ENCODE data around the gene LMLN.
A peak's percentile ranks its signal among the peaks of the same experiment; 100 is the strongest.
"Not testable (repeated sequence)": the region's sequence is repeated elsewhere in the genome, so short reads cannot be mapped to it uniquely, and the experiment has no call there.

The LMLN gene

DNA sequence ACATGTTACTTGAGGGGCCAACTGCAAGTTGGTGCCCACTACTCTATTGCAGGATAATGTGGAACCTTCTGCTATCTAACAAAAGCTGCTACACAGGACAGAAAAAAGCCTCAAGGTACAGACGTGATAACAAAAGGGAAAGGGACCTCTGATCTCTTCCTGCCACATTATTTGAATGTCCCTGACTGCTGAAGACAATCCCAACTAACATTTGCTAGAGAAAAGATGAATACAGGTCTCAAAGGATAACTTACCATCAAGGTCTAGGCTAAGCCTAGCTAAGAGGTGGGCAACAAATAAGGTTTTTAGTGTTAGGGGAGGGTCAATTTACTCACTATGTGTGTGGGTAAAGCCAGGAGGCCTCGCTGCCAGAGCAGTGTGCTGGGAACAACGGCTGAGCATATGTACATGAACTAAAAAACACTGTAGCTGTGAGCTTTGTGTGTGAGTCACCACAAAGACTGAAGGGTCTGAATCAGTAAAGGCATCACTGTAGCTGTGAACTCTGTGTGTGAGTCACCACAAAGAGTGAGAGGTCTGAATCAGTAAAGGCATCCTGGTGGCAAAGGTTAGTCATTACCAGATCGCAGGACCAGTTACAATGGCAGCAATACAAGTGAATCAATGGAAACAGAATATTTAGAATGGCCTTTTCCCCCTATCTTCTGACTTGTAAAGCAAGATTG, 111.7 kb downstream of the LMLN start:
- Histone ChIP-seq H3K4me3 (ENCODE audit: low read depth in 1 of 2, low read length in 2 of 2) (no peak overlapping the region), H3K27me3 (ENCODE audit: control insufficient read depth in 1 of 2, insufficient read depth in 2 of 2, low read length in 2 of 2) (peaks cover 8 to 21% of the 10 kb centered on the region in 2 donors), H3K27ac (ENCODE audit: low read depth, low read length) (no peak overlapping the region), H3K4me1 (ENCODE audit: control insufficient read depth in 1 of 2, insufficient read depth in 2 of 2, low read length in 2 of 2) (no peaks in the 10 kb centered on the region), H3K9ac (ENCODE audit: low read depth in 1 of 2, low read length in 2 of 2) (no peak overlapping the region), H3K36me3 (ENCODE audit: control insufficient read depth in 1 of 2, insufficient read depth in 2 of 2, low read length in 2 of 2) (no peaks in the 10 kb centered on the region), H3K9me3 (ENCODE audit: control insufficient read depth in 1 of 2, low read length in 2 of 2) (no peaks in the 10 kb centered on the region)

DNA sequence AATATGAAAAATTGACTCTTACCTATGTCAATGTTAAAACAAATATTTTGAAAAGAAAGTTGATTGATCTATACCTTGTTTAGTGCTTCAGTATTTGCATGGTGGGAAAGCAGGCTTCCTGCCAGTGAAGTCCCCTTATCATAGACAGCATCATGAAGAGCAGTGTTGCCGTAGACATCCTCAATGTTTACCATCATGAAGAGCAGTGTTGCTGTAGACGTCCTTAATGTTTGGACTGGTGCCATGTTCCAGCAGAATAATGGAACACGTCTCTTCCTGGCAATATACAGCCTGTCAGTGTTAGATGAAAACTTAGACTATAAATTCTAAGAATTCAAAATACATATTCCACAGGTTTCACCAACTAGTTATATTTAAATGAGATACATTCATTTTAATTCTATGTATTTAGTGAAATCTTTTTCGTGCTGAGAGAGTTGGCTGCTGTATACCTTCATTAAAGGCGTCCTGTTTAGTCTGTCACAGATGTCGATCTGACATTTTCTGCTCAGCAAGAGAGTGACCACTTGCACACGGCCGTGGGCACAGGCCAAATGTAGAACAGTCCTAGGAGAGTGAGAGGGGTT, 116.8 kb downstream of the LMLN start:
- no peak overlapping the region for H3K9ac ChIP-seq (ENCODE audit: low read depth in 1 of 2, low read length in 2 of 2)
- no peak overlapping the region for H3K4me3 ChIP-seq (ENCODE audit: low read depth in 1 of 2, low read length in 2 of 2)

DNA sequence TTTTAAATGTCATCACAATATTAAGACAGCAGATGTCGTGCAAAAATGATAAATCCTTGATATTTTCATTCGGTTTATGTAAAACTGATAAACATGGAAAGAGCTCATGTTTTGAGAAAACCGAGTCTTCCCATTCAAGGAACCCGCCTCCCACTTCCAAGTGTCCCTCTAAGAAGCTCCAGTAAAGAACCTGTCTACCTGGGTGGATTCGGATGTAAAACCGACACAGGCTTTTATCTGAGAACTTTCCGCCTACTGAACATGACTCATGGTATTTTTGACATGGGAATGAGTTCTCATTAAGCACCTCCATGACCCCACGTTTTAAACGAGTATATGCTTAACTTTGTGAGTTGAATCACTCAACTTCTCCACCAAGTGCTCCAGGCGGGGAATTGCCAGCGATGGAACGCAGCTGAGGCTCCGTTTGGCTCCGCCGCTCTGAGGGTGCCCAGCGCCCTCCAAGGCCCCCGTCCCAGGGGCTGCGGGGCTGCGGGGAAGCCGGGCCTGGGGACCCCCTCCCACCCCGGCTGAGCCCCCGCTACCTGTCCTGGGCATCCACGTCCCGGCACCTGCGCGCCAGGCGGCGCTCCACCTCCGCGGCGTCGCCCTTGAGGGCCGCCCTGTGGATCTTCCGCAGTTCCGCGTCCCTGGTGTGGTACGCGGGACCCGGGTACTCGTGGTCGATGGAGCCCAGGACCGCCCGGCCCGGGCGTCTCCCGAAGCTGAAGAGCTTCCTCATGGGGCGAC, 119.9 kb downstream of the LMLN start:
- no peaks in the 10 kb centered on the region for H3K9me3 ChIP-seq (ENCODE audit: control insufficient read depth in 1 of 2, low read length in 2 of 2)
- H3K4me3 ChIP-seq (ENCODE audit: low read depth in 1 of 2, low read length in 2 of 2), result peak overlapping the region; percentile 47 to 55
- no peaks in the 10 kb centered on the region for H3K36me3 ChIP-seq (ENCODE audit: control insufficient read depth in 1 of 2, insufficient read depth in 2 of 2, low read length in 2 of 2)
- H3K4me1 ChIP-seq (ENCODE audit: control insufficient read depth in 1 of 2, insufficient read depth in 2 of 2, low read length in 2 of 2), result peaks cover 4 to 7% of the 10 kb centered on the region in 2 donors
- H3K27me3 ChIP-seq (ENCODE audit: control insufficient read depth in 1 of 2, insufficient read depth in 2 of 2, low read length in 2 of 2), result peaks cover 44% of the 10 kb centered on the region in 2 donors
- no peak overlapping the region for H3K9ac ChIP-seq (ENCODE audit: low read depth in 1 of 2, low read length in 2 of 2)
- no peak overlapping the region for H3K27ac ChIP-seq (ENCODE audit: low read depth, low read length)

More for the DNA sequence above, 116.8 kb downstream of the LMLN start:
- Histone ChIP-seq H3K9me3 (ENCODE audit: control insufficient read depth in 1 of 2, low read length in 2 of 2) (no peaks in the 10 kb centered on the region), H3K27ac (ENCODE audit: low read depth, low read length) (no peak overlapping the region), H3K36me3 (ENCODE audit: control insufficient read depth in 1 of 2, insufficient read depth in 2 of 2, low read length in 2 of 2) (no peaks in the 10 kb centered on the region), H3K27me3 (ENCODE audit: control insufficient read depth in 1 of 2, insufficient read depth in 2 of 2, low read length in 2 of 2) (peaks cover 38 to 46% of the 10 kb centered on the region in 2 donors), H3K4me1 (ENCODE audit: control insufficient read depth in 1 of 2, insufficient read depth in 2 of 2, low read length in 2 of 2) (peaks cover 4 to 7% of the 10 kb centered on the region in 2 donors)

DNA sequence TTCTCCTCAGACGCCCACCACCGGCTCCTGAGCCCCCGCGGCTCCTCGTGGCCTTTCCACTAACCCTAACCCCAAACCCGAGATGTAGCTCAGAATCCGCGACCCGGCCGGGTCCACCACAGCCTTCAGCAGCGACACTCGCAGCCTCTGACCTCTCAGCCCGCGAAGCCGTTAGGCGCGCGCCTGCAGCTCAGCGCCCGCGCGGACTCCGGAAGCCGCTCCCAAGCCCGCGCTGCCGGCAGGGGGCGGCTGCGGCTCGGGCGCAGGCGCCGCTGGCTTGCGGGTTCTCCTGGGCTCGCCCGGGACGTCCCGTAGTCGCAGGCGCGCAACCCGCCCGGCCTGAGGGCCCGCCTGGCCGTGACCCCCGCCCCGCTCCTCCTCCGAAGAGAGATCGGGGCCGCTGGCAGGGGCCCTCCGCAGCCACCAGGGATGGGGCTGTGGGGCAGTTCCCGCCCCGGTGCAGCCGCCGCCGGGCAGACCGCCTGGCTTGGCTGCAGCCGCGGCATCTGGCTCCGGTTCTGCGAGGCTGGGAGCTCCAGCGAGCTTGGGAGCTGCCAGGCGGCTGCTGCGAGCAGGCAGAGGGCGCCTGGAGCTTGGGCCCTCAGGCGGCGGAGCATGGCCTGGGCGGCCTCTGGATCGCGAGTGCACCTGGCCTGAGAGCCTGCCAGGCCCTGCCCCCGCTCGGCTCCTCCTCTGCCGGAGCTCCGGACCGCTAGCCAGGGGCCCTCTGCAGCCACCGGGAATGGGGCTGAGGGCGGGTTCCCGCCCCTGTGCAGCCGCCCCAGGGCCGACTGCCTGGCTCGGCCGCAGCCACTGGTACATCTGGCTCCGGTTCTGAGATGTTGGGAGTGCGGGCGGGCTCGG, 120.7 kb downstream of the LMLN start:
- H3K4me1 ChIP-seq (ENCODE audit: control insufficient read depth in 1 of 2, insufficient read depth in 2 of 2, low read length in 2 of 2), result peaks cover 4 to 7% of the 10 kb centered on the region in 2 donors
- no peak overlapping the region for H3K27ac ChIP-seq (ENCODE audit: low read depth, low read length)
- peak overlapping the region; percentile 47 to 55 for H3K4me3 ChIP-seq (ENCODE audit: low read depth in 1 of 2, low read length in 2 of 2)
- no peaks in the 10 kb centered on the region for H3K9me3 ChIP-seq (ENCODE audit: control insufficient read depth in 1 of 2, low read length in 2 of 2)
- peaks cover 42 to 43% of the 10 kb centered on the region in 2 donors for H3K27me3 ChIP-seq (ENCODE audit: control insufficient read depth in 1 of 2, insufficient read depth in 2 of 2, low read length in 2 of 2)
- no peak overlapping the region for H3K9ac ChIP-seq (ENCODE audit: low read depth in 1 of 2, low read length in 2 of 2)
- no peaks in the 10 kb centered on the region for H3K36me3 ChIP-seq (ENCODE audit: control insufficient read depth in 1 of 2, insufficient read depth in 2 of 2, low read length in 2 of 2)

DNA sequence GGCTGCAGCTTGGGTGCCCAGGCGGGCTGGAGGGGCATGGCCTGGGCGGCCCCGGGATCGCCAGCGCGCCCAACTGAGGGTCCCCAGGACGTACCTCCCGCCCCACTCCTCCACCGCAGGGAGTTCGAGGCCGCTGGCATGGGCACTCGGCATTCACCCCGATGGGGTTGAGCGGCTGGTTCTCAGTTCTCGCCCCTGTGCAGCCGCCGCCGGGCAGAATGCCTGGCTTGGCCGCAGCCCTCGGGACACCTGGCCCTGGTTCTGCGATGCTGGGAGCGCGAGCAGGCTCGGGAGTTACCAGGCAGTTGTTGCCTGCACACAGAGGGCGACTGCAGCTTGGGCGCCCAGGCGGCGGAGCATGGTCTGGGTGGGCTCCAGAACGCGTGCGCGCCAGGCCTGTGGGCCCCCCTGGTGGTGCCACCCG, 121.4 kb downstream of the LMLN start:
- no peak overlapping the region for H3K4me3 ChIP-seq (ENCODE audit: low read depth in 1 of 2, low read length in 2 of 2)
- H3K27me3 ChIP-seq (ENCODE audit: control insufficient read depth in 1 of 2, insufficient read depth in 2 of 2, low read length in 2 of 2), result peaks cover 40 to 47% of the 10 kb centered on the region in 2 donors
- no peak overlapping the region for H3K9ac ChIP-seq (ENCODE audit: low read depth in 1 of 2, low read length in 2 of 2)
- H3K36me3 ChIP-seq (ENCODE audit: control insufficient read depth in 1 of 2, insufficient read depth in 2 of 2, low read length in 2 of 2), result no peaks in the 10 kb centered on the region
- no peak overlapping the region for H3K27ac ChIP-seq (ENCODE audit: low read depth, low read length)
- H3K4me1 ChIP-seq (ENCODE audit: control insufficient read depth in 1 of 2, insufficient read depth in 2 of 2, low read length in 2 of 2), result peaks cover 4 to 7% of the 10 kb centered on the region in 2 donors
- no peaks in the 10 kb centered on the region for H3K9me3 ChIP-seq (ENCODE audit: control insufficient read depth in 1 of 2, low read length in 2 of 2)

DNA sequence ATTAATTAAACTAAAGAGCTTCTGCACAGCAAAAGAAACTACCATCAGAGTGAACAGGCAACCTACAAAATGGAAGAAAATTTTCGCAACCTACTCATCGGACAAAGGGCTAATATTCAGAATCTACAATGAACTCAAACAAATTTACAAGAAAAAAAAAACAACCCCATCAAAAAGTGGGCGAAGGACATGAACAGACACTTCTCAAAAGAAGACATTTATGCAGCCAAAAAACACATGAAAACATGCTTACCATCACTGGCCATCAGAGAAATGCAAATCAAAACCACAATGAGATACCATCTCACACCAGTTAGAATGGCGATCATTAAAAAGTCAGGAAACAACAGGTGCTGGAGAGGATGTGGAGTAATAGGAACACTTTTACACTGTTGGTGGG, 122.2 kb downstream of the LMLN start:
- not testable (repeated sequence) for H3K4me1 ChIP-seq (ENCODE audit: control insufficient read depth in 1 of 2, insufficient read depth in 2 of 2, low read length in 2 of 2); H3K4me3 ChIP-seq (ENCODE audit: low read depth in 1 of 2, low read length in 2 of 2); H3K36me3 ChIP-seq (ENCODE audit: control insufficient read depth in 1 of 2, insufficient read depth in 2 of 2, low read length in 2 of 2); H3K9me3 ChIP-seq (ENCODE audit: control insufficient read depth in 1 of 2, low read length in 2 of 2); H3K9ac ChIP-seq (ENCODE audit: low read depth in 1 of 2, low read length in 2 of 2); H3K27ac ChIP-seq (ENCODE audit: low read depth, low read length)
- peaks cover 33 to 47% of the 10 kb centered on the region in 2 donors for H3K27me3 ChIP-seq (ENCODE audit: control insufficient read depth in 1 of 2, insufficient read depth in 2 of 2, low read length in 2 of 2)

DNA sequence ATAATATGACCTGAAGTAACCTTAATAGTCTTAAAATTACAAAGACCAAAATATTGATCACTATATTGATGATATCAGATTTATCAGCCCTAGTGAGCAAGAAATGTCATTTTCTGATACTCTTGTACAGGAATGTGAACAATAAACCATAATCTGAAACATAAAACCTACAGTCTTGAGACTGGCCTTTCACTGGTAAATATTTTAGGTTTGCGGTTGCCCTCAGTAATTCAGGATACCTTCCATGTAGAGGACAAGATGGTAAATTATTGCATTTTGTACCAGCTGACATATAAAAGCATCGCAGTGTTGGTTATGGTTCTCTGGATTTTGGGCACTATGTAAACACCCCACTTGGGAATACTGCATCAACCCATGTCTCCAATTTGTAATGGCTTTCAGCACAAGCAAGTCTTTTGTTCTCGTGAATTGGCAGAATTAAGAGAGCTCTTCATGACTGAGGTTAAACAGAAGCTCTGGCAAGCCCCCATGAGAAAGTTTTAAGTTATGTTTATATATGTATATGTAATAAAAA, 128.5 kb downstream of the LMLN start:
- no peak overlapping the region for H3K9ac ChIP-seq (ENCODE audit: low read depth in 1 of 2, low read length in 2 of 2)
- no peaks in the 10 kb centered on the region for H3K9me3 ChIP-seq (ENCODE audit: control insufficient read depth in 1 of 2, low read length in 2 of 2)
- peaks cover 17 to 20% of the 10 kb centered on the region in 2 donors for H3K27me3 ChIP-seq (ENCODE audit: control insufficient read depth in 1 of 2, insufficient read depth in 2 of 2, low read length in 2 of 2)
- H3K27ac ChIP-seq (ENCODE audit: low read depth, low read length), result no peak overlapping the region
- H3K36me3 ChIP-seq (ENCODE audit: control insufficient read depth in 1 of 2, insufficient read depth in 2 of 2, low read length in 2 of 2), result no peaks in the 10 kb centered on the region
- H3K4me1 ChIP-seq (ENCODE audit: control insufficient read depth in 1 of 2, insufficient read depth in 2 of 2, low read length in 2 of 2), result no peaks in the 10 kb centered on the region
- no peak overlapping the region for H3K4me3 ChIP-seq (ENCODE audit: low read depth in 1 of 2, low read length in 2 of 2)

DNA sequence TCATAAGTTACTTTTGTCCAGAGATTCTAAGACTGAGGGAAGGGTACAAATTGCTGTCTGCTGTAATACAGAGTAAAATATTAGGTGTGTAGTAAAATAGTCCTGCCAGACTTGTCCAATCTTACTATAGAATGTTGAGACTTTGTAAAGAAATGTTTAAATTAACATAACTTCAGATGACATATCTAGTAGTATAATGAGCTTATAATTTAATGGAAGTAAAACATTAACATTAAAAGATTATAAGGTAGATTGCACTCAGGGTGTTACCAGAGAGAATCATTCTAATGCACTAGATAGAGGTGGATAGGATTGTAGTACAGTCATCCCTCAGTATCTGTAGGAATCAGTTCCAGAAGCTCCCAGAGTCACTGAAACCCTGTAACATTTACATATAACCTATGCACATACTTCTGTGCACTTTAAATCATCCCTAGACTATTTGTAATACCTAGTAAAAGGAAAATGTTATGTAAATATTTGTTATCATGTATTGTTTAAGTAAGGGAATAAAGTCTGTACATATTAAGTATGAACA, 130.8 kb downstream of the LMLN start:
- Histone ChIP-seq H3K27me3 (ENCODE audit: control insufficient read depth in 1 of 2, insufficient read depth in 2 of 2, low read length in 2 of 2) (peaks cover 14% of the 10 kb centered on the region in 2 donors), H3K36me3 (ENCODE audit: control insufficient read depth in 1 of 2, insufficient read depth in 2 of 2, low read length in 2 of 2) (no peaks in the 10 kb centered on the region), H3K4me3 (ENCODE audit: low read depth in 1 of 2, low read length in 2 of 2) (no peak overlapping the region), H3K9me3 (ENCODE audit: control insufficient read depth in 1 of 2, low read length in 2 of 2) (no peaks in the 10 kb centered on the region), H3K9ac (ENCODE audit: low read depth in 1 of 2, low read length in 2 of 2) (no peak overlapping the region), H3K27ac (ENCODE audit: low read depth, low read length) (no peak overlapping the region), H3K4me1 (ENCODE audit: control insufficient read depth in 1 of 2, insufficient read depth in 2 of 2, low read length in 2 of 2) (no peaks in the 10 kb centered on the region)

DNA sequence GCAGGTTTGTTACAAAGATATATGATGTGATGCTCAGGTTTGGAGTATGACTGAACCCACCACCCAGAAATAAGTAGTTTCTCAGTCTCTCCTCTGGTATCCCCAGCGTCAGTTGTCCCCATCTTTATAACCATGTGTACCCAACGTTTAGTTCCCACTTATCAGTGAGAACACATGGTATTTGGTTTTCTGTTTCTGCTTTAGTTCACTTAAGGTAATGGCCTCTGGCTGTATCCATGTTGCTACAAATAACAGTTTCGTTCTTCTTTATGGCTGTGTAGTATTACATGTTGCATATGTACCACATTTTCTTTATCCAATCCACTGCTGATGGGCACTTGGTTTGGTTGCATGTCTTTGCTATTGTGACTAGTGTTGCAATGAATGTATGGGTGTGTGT, 132.3 kb downstream of the LMLN start:
- Histone ChIP-seq H3K4me1 (ENCODE audit: control insufficient read depth in 1 of 2, insufficient read depth in 2 of 2, low read length in 2 of 2) (no peaks in the 10 kb centered on the region), H3K9ac (ENCODE audit: low read depth in 1 of 2, low read length in 2 of 2) (no peak overlapping the region), H3K27me3 (ENCODE audit: control insufficient read depth in 1 of 2, insufficient read depth in 2 of 2, low read length in 2 of 2) (peaks cover 7 to 14% of the 10 kb centered on the region in 2 donors), H3K36me3 (ENCODE audit: control insufficient read depth in 1 of 2, insufficient read depth in 2 of 2, low read length in 2 of 2) (no peaks in the 10 kb centered on the region), H3K27ac (ENCODE audit: low read depth, low read length) (no peak overlapping the region), H3K4me3 (ENCODE audit: low read depth in 1 of 2, low read length in 2 of 2) (no peak overlapping the region), H3K9me3 (ENCODE audit: control insufficient read depth in 1 of 2, low read length in 2 of 2) (no peaks in the 10 kb centered on the region)

Data from duodenal mucosa (tissue), 2 donors.